KMS-11 (cell line): ENCODE data around the gene F13A1.

Source experiments
- H2AFZ ChIP-seq: fragments of 200-600 bp; sonication (generic); 2 replicates; pipeline ENCODE4 v1.6.1; 2016; ENCODE audit warnings: antibody characterized with exemption, mixed run types, low read depth
- H3K27ac ChIP-seq: fragments of 200-600 bp; sonication (generic); 2 replicates; pipeline ENCODE4 v1.6.1; 2016; ENCODE audit warnings: mild to moderate bottlenecking, mixed run types
- H3K27me3 ChIP-seq: fragments of 200-600 bp; sonication (generic); 2 replicates; pipeline ENCODE4 v1.6.1; 2017; ENCODE audit warnings: mild to moderate bottlenecking, low read depth, mixed run types, moderate library complexity; ENCODE audit not compliant: insufficient read depth
- H3K36me3 ChIP-seq: fragments of 200-600 bp; sonication (generic); 2 replicates; pipeline ENCODE4 v1.6.1; 2017; ENCODE audit warnings: mild to moderate bottlenecking, mixed run types; ENCODE audit not compliant: insufficient read depth
- H3K4me1 ChIP-seq: fragments of 200-600 bp; sonication (generic); 2 replicates; pipeline ENCODE4 v1.6.1; 2016; ENCODE audit warnings: mild to moderate bottlenecking, low read depth, mixed run types; ENCODE audit not compliant: poor library complexity, severe bottlenecking
- H3K4me2 ChIP-seq: fragments of 200-600 bp; sonication (generic); 2 replicates; pipeline ENCODE4 v1.7.0; 2016; ENCODE audit warnings: mild to moderate bottlenecking, mixed run types
- H3K4me3 ChIP-seq: fragments of 200-600 bp; sonication (generic); IDR thresholded peaks from 2 replicates; pipeline ENCODE4 v1.6.1; 2017; ENCODE audit warnings: low read depth, low read length, mixed read lengths; ENCODE audit not compliant: insufficient read depth
- H3K79me2 ChIP-seq: fragments of 200-600 bp; sonication (generic); 2 replicates; pipeline ENCODE4 v1.6.1; 2016; ENCODE audit warnings: low read depth, mixed run types; ENCODE audit not compliant: insufficient read depth
- H3K9ac ChIP-seq: fragments of 200-600 bp; sonication (generic); 2 replicates; pipeline ENCODE4 v1.6.1; 2016; ENCODE audit warnings: mild to moderate bottlenecking, mixed run types
- H4K20me1 ChIP-seq: fragments of 200-600 bp; sonication (generic); 2 replicates; pipeline ENCODE4 v1.6.1; 2016; ENCODE audit warnings: mild to moderate bottlenecking, mixed run types; ENCODE audit not compliant: insufficient read depth
- TF ChIP-seq, protein P1 (sequence below): fragments of 200-600 bp; sonication (generic); conservative IDR thresholded peaks from 2 replicates; pipeline ENCODE4 v1.6.1; 2017; ENCODE audit warnings: low read depth, mild to moderate bottlenecking, antibody characterized with exemption, low read length, moderate library complexity, mixed read lengths

F13A1 gene

DNA sequence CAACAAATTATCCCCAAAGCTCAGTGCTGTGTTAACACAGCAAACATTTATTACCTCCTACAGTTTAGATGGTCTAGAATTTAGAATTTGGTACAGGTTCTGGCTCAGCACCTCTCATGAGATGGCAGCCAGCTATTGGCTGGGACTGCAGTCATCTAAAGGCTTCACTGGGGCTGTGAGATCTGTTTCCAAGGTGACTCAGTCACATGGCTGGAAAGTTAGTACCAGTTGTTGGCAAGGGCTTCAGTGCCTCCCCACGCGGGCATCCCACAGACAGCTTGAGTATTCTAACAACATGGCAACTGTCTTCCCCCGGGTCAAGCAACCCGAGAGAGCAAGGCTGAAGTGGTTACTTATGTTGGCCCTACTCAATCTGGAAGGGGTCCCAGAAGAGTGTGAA lies 44.8 kb upstream of the F13A1 start:
- peaks cover 5% of the 10 kb centered on the region for H3K4me1 ChIP-seq
- TF ChIP-seq, protein P1, sequence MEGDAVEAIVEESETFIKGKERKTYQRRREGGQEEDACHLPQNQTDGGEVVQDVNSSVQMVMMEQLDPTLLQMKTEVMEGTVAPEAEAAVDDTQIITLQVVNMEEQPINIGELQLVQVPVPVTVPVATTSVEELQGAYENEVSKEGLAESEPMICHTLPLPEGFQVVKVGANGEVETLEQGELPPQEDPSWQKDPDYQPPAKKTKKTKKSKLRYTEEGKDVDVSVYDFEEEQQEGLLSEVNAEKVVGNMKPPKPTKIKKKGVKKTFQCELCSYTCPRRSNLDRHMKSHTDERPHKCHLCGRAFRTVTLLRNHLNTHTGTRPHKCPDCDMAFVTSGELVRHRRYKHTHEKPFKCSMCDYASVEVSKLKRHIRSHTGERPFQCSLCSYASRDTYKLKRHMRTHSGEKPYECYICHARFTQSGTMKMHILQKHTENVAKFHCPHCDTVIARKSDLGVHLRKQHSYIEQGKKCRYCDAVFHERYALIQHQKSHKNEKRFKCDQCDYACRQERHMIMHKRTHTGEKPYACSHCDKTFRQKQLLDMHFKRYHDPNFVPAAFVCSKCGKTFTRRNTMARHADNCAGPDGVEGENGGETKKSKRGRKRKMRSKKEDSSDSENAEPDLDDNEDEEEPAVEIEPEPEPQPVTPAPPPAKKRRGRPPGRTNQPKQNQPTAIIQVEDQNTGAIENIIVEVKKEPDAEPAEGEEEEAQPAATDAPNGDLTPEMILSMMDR: no peak

DNA sequence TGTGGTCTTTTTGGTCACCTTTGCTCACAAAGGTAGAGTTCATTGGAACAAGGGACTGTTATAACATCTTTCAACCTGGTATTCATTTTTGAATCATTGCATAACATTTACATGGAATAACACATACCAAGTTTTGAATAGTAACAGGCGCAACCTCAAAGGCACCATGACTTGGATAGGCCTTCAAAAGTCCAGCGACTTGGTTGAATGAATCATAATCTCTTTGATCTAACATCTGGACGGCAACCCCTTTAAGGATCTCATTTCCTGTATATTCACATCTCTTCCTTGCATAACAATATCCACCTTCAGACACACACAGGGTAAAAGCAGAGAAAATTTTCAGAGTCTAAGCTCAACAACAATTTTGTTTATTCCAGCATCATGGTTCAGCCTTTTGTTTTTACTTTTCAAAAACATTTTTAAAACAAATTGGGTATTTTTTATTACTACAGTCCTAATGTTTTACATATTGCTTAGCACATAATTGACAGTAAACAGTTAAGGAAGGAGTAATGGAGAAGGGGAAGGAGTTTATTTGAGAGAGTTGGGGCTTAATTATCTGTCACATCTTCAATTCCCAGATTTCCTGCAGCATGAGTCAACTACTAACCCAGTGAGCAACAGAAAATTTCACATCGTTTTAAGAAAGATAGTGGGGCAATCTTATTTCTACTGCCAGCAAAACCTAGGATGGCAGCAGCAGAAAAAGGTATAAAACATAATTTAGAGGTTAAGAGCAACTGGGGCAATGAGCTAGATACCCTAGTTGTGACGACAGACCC lies 41.8 kb upstream of the F13A1 start:
- no peak overlapping the region for H2AFZ ChIP-seq
- no peaks in the 10 kb centered on the region for H3K27me3 ChIP-seq
- no peaks in the 10 kb centered on the region for H4K20me1 ChIP-seq
- no peak overlapping the region for H3K9ac ChIP-seq
- TF ChIP-seq, protein P1: no peak
- H3K4me3 ChIP-seq: no peak overlapping the region
- no peaks in the 10 kb centered on the region for H3K36me3 ChIP-seq
- H3K4me1 ChIP-seq: no peaks in the 10 kb centered on the region
- no peaks in the 10 kb centered on the region for H3K79me2 ChIP-seq
- no peak overlapping the region for H3K27ac ChIP-seq
- H3K4me2 ChIP-seq: no peak overlapping the region

More for the DNA sequence above, 44.8 kb upstream of the F13A1 start:
- Histone ChIP-seq H3K36me3 (no peaks in the 10 kb centered on the region), H3K4me2 (no peak overlapping the region), H3K27ac (no peak overlapping the region), H3K27me3 (no peaks in the 10 kb centered on the region), H4K20me1 (no peaks in the 10 kb centered on the region), H3K9ac (no peak overlapping the region), H3K4me3 (no peak overlapping the region), H3K79me2 (no peaks in the 10 kb centered on the region), H2AFZ (no peak overlapping the region)

DNA sequence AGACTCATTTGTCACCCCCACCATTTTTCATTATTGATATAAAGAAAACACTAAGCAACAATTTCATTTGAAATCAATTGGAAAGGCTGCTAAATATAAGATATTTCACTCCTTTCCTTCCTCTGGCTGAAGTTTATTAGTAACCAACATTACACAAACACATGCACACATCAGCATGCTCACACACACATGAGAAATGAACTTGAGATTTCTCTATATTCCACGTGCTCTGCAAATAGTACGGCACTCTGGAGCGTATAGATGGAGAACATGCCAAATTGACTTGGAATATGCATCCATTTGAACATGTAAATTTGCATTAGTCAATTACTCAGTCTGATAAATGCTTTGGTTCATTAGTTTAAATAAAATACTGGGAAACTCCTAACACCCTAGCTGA lies 37.1 kb upstream of the F13A1 start:
- no peaks in the 10 kb centered on the region for H3K36me3 ChIP-seq
- no peaks in the 10 kb centered on the region for H3K27me3 ChIP-seq
- H3K4me1 ChIP-seq: no peaks in the 10 kb centered on the region
- H3K9ac ChIP-seq: no peak overlapping the region
- no peaks in the 10 kb centered on the region for H4K20me1 ChIP-seq
- H2AFZ ChIP-seq: no peak overlapping the region
- no peaks in the 10 kb centered on the region for H3K79me2 ChIP-seq
- H3K27ac ChIP-seq: no peak overlapping the region
- no peak overlapping the region for H3K4me2 ChIP-seq
- TF ChIP-seq, protein P1: no peak
- H3K4me3 ChIP-seq: no peak overlapping the region

DNA sequence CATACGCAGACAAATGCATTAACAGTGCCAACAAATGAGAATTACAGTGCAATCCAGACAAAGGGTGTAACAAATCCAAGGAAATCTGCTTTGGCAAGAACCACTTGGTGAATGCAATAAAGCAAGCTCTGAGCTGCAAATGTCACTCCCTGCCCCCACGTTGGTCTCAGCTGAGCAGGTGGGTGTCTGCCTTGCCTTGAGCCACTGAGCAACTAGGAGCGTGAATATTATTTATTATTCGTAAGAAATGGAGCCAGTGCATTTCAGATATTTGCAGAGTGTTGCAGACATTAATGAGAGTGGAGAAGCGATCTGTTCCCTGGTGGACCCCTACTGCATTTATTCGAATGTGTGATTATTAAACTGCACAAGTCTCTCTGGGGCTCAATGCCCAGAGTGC lies 36.6 kb upstream of the F13A1 start:
- TF ChIP-seq, protein P1: no peak
- Histone ChIP-seq H3K9ac (no peak overlapping the region), H3K4me3 (no peak overlapping the region), H3K27me3 (no peaks in the 10 kb centered on the region), H3K79me2 (no peaks in the 10 kb centered on the region), H3K4me1 (no peaks in the 10 kb centered on the region), H3K36me3 (no peaks in the 10 kb centered on the region), H4K20me1 (no peaks in the 10 kb centered on the region), H2AFZ (no peak overlapping the region), H3K27ac (no peak overlapping the region), H3K4me2 (no peak overlapping the region)
